ENCODE results near the gene ANXA7.
"Not testable (repeated sequence)": the region's sequence is repeated elsewhere in the genome, so short reads cannot be mapped to it uniquely, and the experiment has no call there.

ANXA7 gene

GRCh38 chr10:73332379-73332778 is 81.5 kb downstream of the ANXA7 start:
- no peak for DNase-seq

GRCh38 chr10:73328523-73328922 is 85.3 kb downstream of the ANXA7 start:
- not testable (repeated sequence) for DNase-seq

GRCh38 chr10:73325290-73325689 is 88.6 kb downstream of the ANXA7 start:
- not testable (repeated sequence) for DNase-seq

All from cerebellar nuclear complex (tissue), 1 donor.